ENCODE data around the gene SYT9. TPM values are rescaled to one million over a fixed set of nuclear protein-coding genes. Genes with fewer than 3 reads are reported as not detected.

The SYT9 gene
- total and polyA plus RNA-seq, 10 donors = 0.02 to 0.39 (median 0.08) TPM; not detected in 4

- Histone ChIP-seq H3K27me3 (replicated peaks in 1 of 7) (peaks cover 0 to 19% (median 0%) of the 10 kb centered on the region in 7 donors), H3K36me3 (no peaks in the 10 kb centered on the region), H3K27ac (no peak overlapping the region), H3K4me1 (no peaks in the 10 kb centered on the region), H3K4me3 (no peak overlapping the region), H3K9me3 (peaks cover 0 to 21% (median 10%) of the 10 kb centered on the region in 8 donors)
- TF ChIP-seq CTCF (IDR thresholded peaks at IDR 0.05 in 8 of 11, conservative IDR thresholded peaks at IDR 0.05 in 3 of 11) = no peak
- TF ChIP-seq POLR2AphosphoS5 (IDR thresholded peaks at IDR 0.05) = no peak
- no peak for TF ChIP-seq POLR2A (IDR thresholded peaks at IDR 0.05)
- no peak for DNase-seq
- intact Hi-C loops (cut with DNase I; ENCODE audit: low total_unique reads) = no loop called here
- 47 to 66% (median 57%) methylated on average over 8 of the region's 8 CpGs for WGBS, 5 donors
These were observed 162.5 kb downstream of the SYT9 start for GRCh38 chr11:7413961-7414915.

DNA sequence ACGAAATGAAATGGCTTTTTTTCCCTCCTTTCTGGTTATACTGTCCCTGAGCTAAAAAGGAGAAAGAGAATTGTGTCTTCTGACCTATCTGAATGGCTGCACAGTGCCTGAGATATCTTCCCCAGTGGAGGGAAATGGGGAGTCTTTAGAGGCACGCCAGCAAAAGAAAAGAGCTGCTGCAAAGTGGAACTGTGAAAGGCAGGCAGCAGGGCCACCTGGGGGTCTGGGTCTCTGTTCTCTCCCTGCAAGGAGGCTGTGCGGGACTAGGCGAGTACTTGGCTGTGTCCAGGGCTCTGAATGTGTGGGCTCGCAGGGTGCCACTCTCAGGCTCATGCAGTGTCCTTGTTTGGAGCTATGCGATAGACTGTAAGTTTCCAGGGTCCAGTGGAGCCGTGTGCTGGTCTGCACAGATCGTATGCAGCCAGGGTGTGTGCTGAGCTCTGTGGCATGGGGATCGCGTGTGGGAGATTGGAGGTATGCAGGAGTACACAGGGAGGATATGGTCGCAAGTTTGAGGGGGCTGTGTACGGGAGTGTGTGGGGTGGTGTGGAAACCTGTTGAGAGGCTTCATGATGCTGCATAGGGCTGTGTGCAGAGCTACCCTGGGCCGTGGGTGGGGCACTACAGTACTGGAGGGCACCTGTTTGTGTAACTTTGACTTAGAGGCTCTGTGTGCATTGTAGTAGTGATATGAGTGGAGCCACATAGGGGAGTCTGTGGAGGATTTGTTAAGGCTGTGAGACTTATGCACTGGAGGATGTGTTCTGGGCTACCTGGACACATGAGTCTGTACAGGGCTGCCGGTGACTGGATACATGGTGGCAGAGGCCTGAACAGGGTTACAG lies 163.5 kb downstream of the SYT9 start:
- no peak overlapping the region for H3K27ac ChIP-seq
- no peak for DNase-seq
- no peaks in the 10 kb centered on the region for H3K36me3 ChIP-seq
- H3K4me3 ChIP-seq = no peak overlapping the region
- peaks cover 0 to 21% (median 10%) of the 10 kb centered on the region in 8 donors for H3K9me3 ChIP-seq
- H3K4me1 ChIP-seq = no peaks in the 10 kb centered on the region
- intact Hi-C loops (cut with DNase I; ENCODE audit: low total_unique reads) = no loop called here
- peaks cover 0 to 19% (median 0%) of the 10 kb centered on the region in 7 donors for H3K27me3 ChIP-seq (replicated peaks in 1 of 7)
- no peak for TF ChIP-seq POLR2AphosphoS5 (IDR thresholded peaks at IDR 0.05)
- TF ChIP-seq POLR2A (IDR thresholded peaks at IDR 0.05) = no peak
- WGBS, 5 donors = 79 to 88% (median 84%) methylated on average over 10 to 14 of the region's 14 CpGs

DNA sequence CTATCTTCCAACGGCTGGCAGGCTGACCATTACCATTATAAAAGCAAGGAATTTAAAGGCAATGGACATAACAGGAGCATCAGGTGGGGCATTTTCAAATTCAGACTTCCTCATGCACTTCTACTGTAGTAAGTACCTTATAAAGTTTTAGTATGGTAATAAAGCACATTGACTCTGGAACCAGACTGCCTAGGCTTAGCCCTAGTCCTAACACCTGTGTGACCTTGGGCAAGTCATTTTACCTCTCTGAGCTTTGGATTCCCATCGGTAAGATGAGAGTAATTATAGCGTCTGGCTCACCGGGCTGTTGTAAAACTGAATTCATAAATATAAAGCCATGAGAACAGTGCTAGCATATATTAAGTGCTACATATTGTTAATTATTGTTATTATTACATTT lies 164.4 kb downstream of the SYT9 start:
- no peak for TF ChIP-seq POLR2A (IDR thresholded peaks at IDR 0.05)
- TF ChIP-seq POLR2AphosphoS5 (IDR thresholded peaks at IDR 0.05) = no peak
- no peak for TF ChIP-seq CTCF (IDR thresholded peaks at IDR 0.05 in 8 of 11, conservative IDR thresholded peaks at IDR 0.05 in 3 of 11)
- Histone ChIP-seq H3K36me3 (no peaks in the 10 kb centered on the region), H3K27me3 (replicated peaks in 1 of 7) (peaks cover 0 to 12% (median 0%) of the 10 kb centered on the region in 7 donors), H3K9me3 (peaks cover 0 to 15% (median 7%) of the 10 kb centered on the region in 8 donors), H3K4me3 (no peak overlapping the region), H3K4me1 (no peaks in the 10 kb centered on the region), H3K27ac (no peak overlapping the region)
- intact Hi-C loops (cut with DNase I; ENCODE audit: low total_unique reads) = no loop called here
- no peak for DNase-seq
- WGBS, 5 donors = 34 to 76% (median 59%) methylated on average over 4 of the region's 4 CpGs

- no peak overlapping the region for H3K27ac ChIP-seq
- H3K4me1 ChIP-seq = no peaks in the 10 kb centered on the region
- no peaks in the 10 kb centered on the region for H3K36me3 ChIP-seq
- peaks cover 0 to 12% (median 0%) of the 10 kb centered on the region in 7 donors for H3K27me3 ChIP-seq (replicated peaks in 1 of 7)
- no peak overlapping the region for H3K4me3 ChIP-seq
- TF ChIP-seq POLR2A (IDR thresholded peaks at IDR 0.05) (no peak), CTCF (IDR thresholded peaks at IDR 0.05 in 8 of 11, conservative IDR thresholded peaks at IDR 0.05 in 3 of 11) (no peak), POLR2AphosphoS5 (IDR thresholded peaks at IDR 0.05) (no peak)
- no peak for DNase-seq
- intact Hi-C loops (cut with DNase I; ENCODE audit: low total_unique reads) = no loop called here
- H3K9me3 ChIP-seq = peaks cover 0 to 5% (median 0%) of the 10 kb centered on the region in 8 donors
These were observed 165.6 kb downstream of the SYT9 start for GRCh38 chr11:7417328-7417727.
